ENCODE results near the gene CALU. TPM values are rescaled to one million over a fixed set of nuclear protein-coding genes. Genes with fewer than 3 reads are reported as not detected.

Gene CALU
- total RNA-seq, 1 donor from 2014 or later, result 197 TPM

GRCh38 chr7:128755075-128755818, 16.1 kb downstream of the CALU start:
- Mint-ChIP-seq H3K9me3 (ENCODE audit: unreplicated experiment) (no peaks in the 10 kb centered on the region), H3K36me3 (ENCODE audit: low read depth, unreplicated experiment) (peaks cover 14% of the 10 kb centered on the region), H3K4me1 (ENCODE audit: unreplicated experiment) (no peaks in the 10 kb centered on the region), H3K27ac (ENCODE audit: unreplicated experiment) (no peak overlapping the region), H3K27me3 (ENCODE audit: unreplicated experiment) (no peaks in the 10 kb centered on the region), H3K4me3 (ENCODE audit: unreplicated experiment) (no peak overlapping the region)
- no peak for TF ChIP-seq CTCF (IDR thresholded peaks at IDR 0.05; ENCODE audit: unreplicated experiment)
- no peak for DNase-seq (ENCODE audit: low spot score)

- no peak overlapping the region for H3K4me3 Mint-ChIP-seq (ENCODE audit: unreplicated experiment)
- H3K27me3 Mint-ChIP-seq (ENCODE audit: unreplicated experiment), result no peaks in the 10 kb centered on the region
- H3K4me1 Mint-ChIP-seq (ENCODE audit: unreplicated experiment), result no peaks in the 10 kb centered on the region
- TF ChIP-seq CTCF (IDR thresholded peaks at IDR 0.05; ENCODE audit: unreplicated experiment), result no peak
- DNase-seq (ENCODE audit: low spot score), result no peak
- H3K9me3 Mint-ChIP-seq (ENCODE audit: unreplicated experiment), result no peaks in the 10 kb centered on the region
- peaks cover 14% of the 10 kb centered on the region for H3K36me3 Mint-ChIP-seq (ENCODE audit: low read depth, unreplicated experiment)
- peak overlapping the region; percentile 3 for H3K27ac Mint-ChIP-seq (ENCODE audit: unreplicated experiment)
Measured at GRCh38 chr7:128755819-128756476, 16.8 kb downstream of the CALU start.

- Mint-ChIP-seq H3K9me3 (ENCODE audit: unreplicated experiment) (no peaks in the 10 kb centered on the region), H3K4me1 (ENCODE audit: unreplicated experiment) (no peaks in the 10 kb centered on the region), H3K36me3 (ENCODE audit: low read depth, unreplicated experiment) (peaks cover 14% of the 10 kb centered on the region), H3K4me3 (ENCODE audit: unreplicated experiment) (no peak overlapping the region), H3K27ac (ENCODE audit: unreplicated experiment) (peak overlapping the region; percentile 74), H3K27me3 (ENCODE audit: unreplicated experiment) (no peaks in the 10 kb centered on the region)
- TF ChIP-seq CTCF (IDR thresholded peaks at IDR 0.05; ENCODE audit: unreplicated experiment), result no peak
- DNase-seq (ENCODE audit: low spot score), result no peak
Measured at GRCh38 chr7:128757203-128757602, 18.0 kb downstream of the CALU start.

GRCh38 chr7:128758553-128758952, 19.4 kb downstream of the CALU start:
- no peak overlapping the region for H3K4me3 Mint-ChIP-seq (ENCODE audit: unreplicated experiment)
- DNase-seq (ENCODE audit: low spot score), result no peak
- no peak for TF ChIP-seq CTCF (IDR thresholded peaks at IDR 0.05; ENCODE audit: unreplicated experiment)
- peaks cover 14% of the 10 kb centered on the region for H3K36me3 Mint-ChIP-seq (ENCODE audit: low read depth, unreplicated experiment)
- no peaks in the 10 kb centered on the region for H3K9me3 Mint-ChIP-seq (ENCODE audit: unreplicated experiment)
- no peaks in the 10 kb centered on the region for H3K4me1 Mint-ChIP-seq (ENCODE audit: unreplicated experiment)
- H3K27me3 Mint-ChIP-seq (ENCODE audit: unreplicated experiment), result no peaks in the 10 kb centered on the region
- no peak overlapping the region for H3K27ac Mint-ChIP-seq (ENCODE audit: unreplicated experiment)

GRCh38 chr7:128759242-128759641, 20.1 kb downstream of the CALU start:
- Mint-ChIP-seq H3K27me3 (ENCODE audit: unreplicated experiment) (no peaks in the 10 kb centered on the region), H3K27ac (ENCODE audit: unreplicated experiment) (no peak overlapping the region), H3K4me3 (ENCODE audit: unreplicated experiment) (no peak overlapping the region), H3K36me3 (ENCODE audit: low read depth, unreplicated experiment) (peaks cover 10% of the 10 kb centered on the region), H3K9me3 (ENCODE audit: unreplicated experiment) (no peaks in the 10 kb centered on the region), H3K4me1 (ENCODE audit: unreplicated experiment) (no peaks in the 10 kb centered on the region)
- no peak for DNase-seq (ENCODE audit: low spot score)
- no peak for TF ChIP-seq CTCF (IDR thresholded peaks at IDR 0.05; ENCODE audit: unreplicated experiment)
